ENCODE measurements around the gene ALMS1.

DNA sequence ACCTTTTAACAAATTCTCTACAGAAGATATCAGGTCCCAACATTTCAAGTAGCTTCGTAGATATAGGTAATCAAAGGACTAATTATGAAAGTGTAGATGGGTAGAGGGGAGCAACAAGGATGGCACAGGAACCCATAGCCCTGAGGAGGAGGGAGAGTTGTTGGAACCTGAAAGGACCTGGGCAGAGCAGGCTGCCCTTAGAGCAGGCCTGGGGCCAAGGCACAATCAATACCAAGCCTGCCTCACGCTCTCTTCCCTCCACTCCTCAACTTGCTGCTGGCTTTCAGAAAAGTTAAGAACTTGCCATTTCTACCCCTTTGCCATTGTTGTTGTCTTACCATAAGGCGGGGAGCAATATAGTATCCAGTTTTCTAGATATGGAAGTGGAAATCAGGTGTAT is 266.7 kb downstream of the ALMS1 start:
- TF ChIP-seq, protein P1, sequence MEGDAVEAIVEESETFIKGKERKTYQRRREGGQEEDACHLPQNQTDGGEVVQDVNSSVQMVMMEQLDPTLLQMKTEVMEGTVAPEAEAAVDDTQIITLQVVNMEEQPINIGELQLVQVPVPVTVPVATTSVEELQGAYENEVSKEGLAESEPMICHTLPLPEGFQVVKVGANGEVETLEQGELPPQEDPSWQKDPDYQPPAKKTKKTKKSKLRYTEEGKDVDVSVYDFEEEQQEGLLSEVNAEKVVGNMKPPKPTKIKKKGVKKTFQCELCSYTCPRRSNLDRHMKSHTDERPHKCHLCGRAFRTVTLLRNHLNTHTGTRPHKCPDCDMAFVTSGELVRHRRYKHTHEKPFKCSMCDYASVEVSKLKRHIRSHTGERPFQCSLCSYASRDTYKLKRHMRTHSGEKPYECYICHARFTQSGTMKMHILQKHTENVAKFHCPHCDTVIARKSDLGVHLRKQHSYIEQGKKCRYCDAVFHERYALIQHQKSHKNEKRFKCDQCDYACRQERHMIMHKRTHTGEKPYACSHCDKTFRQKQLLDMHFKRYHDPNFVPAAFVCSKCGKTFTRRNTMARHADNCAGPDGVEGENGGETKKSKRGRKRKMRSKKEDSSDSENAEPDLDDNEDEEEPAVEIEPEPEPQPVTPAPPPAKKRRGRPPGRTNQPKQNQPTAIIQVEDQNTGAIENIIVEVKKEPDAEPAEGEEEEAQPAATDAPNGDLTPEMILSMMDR (IDR thresholded peaks at IDR 0.05): no peak
- no peak for TF ChIP-seq POLR2AphosphoS5 (IDR thresholded peaks at IDR 0.05)
- no peak for TF ChIP-seq POLR2A (IDR thresholded peaks at IDR 0.05)
